Measurements from ENCODE around the gene LSAMP. TPM values are rescaled to one million over a fixed set of nuclear protein-coding genes. Genes with fewer than 3 reads are reported as not detected.

LSAMP gene
- polyA plus RNA-seq, 1 experiment: 2.7 TPM

DNA sequence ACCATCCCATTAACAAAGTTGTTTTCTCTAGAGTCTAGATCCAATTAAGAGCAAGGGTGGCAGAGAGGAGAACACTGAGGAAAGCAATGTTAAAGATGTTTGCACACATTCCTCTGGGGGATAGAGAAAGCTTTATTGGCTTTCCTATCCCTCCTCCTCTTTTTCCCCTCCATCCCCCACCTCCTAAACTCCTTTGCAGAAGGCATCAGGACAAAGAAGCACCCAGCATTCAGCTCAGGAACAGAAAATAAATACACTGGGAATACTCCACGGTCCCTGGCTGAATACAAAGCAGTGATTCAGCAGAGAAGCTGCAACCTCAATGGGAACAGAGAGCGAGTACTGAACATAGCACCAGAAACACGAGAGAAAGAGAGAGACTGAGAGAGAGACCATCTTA, 21.9 kb downstream of the LSAMP start:
- CTCF ChIA-PET: no interaction called here
- no peak for DNase-seq (ENCODE audit: low read depth)

DNA sequence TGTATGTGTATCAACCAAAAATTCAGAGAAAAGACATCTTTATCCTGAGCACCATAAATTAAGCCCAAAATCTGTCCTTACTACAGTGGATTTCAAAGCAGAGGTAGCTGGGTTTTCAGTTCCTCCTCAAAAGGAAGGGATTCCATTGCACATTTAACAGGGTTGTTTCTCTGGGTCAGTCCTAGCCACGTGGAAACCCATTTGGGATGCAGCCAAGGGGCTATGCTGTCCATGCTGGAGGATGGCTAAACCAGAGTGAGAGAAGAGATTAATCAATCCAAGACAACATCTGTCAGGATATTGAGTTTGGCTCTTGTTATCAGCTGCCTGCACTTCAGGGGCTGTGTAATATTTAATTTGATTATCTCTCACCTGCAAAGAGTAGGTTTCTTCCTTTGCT, 28.1 kb downstream of the LSAMP start:
- no peak overlapping the region for H3K4me3 ChIP-seq (ENCODE audit: low read depth, low read length)
- H3K27me3 ChIP-seq (ENCODE audit: control insufficient read depth, insufficient read depth, low read length): no peaks in the 10 kb centered on the region
- TF ChIP-seq, protein P1, sequence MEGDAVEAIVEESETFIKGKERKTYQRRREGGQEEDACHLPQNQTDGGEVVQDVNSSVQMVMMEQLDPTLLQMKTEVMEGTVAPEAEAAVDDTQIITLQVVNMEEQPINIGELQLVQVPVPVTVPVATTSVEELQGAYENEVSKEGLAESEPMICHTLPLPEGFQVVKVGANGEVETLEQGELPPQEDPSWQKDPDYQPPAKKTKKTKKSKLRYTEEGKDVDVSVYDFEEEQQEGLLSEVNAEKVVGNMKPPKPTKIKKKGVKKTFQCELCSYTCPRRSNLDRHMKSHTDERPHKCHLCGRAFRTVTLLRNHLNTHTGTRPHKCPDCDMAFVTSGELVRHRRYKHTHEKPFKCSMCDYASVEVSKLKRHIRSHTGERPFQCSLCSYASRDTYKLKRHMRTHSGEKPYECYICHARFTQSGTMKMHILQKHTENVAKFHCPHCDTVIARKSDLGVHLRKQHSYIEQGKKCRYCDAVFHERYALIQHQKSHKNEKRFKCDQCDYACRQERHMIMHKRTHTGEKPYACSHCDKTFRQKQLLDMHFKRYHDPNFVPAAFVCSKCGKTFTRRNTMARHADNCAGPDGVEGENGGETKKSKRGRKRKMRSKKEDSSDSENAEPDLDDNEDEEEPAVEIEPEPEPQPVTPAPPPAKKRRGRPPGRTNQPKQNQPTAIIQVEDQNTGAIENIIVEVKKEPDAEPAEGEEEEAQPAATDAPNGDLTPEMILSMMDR (IDR thresholded peaks at IDR 0.05; ENCODE audit: insufficient read depth, low read depth, low read length): no peak
- ChIA-PET CTCF (no interaction called here), POLR2A (no interaction called here)
- no peaks in the 10 kb centered on the region for H3K36me3 ChIP-seq (ENCODE audit: control insufficient read depth, insufficient read depth, low read length)
- DNase-seq (ENCODE audit: low read depth): no peak

More for the DNA sequence above, 21.9 kb downstream of the LSAMP start:
- no peak overlapping the region for H3K4me3 ChIP-seq (ENCODE audit: low read depth, low read length)
- H3K27me3 ChIP-seq (ENCODE audit: control insufficient read depth, insufficient read depth, low read length): no peaks in the 10 kb centered on the region
- TF ChIP-seq, protein P1 (IDR thresholded peaks at IDR 0.05; ENCODE audit: insufficient read depth, low read depth, low read length): no peak
- POLR2A ChIA-PET: no interaction called here
- H3K36me3 ChIP-seq (ENCODE audit: control insufficient read depth, insufficient read depth, low read length): no peaks in the 10 kb centered on the region

DNA sequence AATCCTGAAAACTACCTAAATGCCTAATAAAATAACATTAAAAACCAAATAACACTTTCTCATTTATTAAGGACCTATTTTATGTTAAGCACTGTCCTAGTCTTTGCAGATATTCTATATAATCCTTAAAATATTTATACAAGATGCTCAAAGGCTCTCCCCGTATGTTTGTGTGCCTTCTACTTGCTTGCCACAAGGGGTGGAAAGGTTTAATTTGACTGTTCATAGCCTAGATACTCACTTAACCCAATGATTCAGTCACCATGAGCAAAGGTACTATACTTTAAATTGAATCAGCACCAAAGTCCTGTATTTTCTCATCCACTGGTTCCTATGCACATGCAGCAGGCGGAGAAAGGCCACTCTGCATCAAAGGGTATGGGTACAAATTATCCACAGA, 32.0 kb downstream of the LSAMP start:
- no peaks in the 10 kb centered on the region for H3K27me3 ChIP-seq (ENCODE audit: control insufficient read depth, insufficient read depth, low read length)
- no peaks in the 10 kb centered on the region for H3K36me3 ChIP-seq (ENCODE audit: control insufficient read depth, insufficient read depth, low read length)
- no peak for DNase-seq (ENCODE audit: low read depth)
- POLR2A ChIA-PET: no interaction called here
- CTCF ChIA-PET: no interaction called here
- TF ChIP-seq, protein P1 (IDR thresholded peaks at IDR 0.05; ENCODE audit: insufficient read depth, low read depth, low read length): no peak
- no peak overlapping the region for H3K4me3 ChIP-seq (ENCODE audit: low read depth, low read length)

DNA sequence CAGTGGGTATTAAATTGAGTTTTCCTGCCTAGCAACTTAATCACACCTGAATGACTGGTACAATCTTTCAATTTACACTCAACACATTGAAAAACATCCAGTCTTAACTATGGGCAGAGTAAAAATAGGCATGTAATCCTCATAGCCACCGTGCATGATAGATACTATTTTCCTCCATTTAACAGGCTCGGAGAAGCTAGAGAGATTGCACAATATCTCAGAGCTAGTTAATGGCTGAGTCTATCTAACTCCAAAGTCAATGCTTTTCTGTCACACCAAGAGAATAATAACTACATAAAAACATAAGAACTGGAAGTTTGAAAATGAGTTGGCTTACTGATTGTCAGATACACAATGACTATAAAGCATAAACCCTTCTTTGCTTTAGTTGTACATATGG, 36.8 kb downstream of the LSAMP start:
- H3K4me3 ChIP-seq (ENCODE audit: low read depth, low read length): no peak overlapping the region
- TF ChIP-seq, protein P1 (IDR thresholded peaks at IDR 0.05; ENCODE audit: insufficient read depth, low read depth, low read length): no peak
- ChIA-PET POLR2A (no interaction called here), CTCF (no interaction called here)
- no peaks in the 10 kb centered on the region for H3K36me3 ChIP-seq (ENCODE audit: control insufficient read depth, insufficient read depth, low read length)
- DNase-seq (ENCODE audit: low read depth): no peak
- no peaks in the 10 kb centered on the region for H3K27me3 ChIP-seq (ENCODE audit: control insufficient read depth, insufficient read depth, low read length)

DNA sequence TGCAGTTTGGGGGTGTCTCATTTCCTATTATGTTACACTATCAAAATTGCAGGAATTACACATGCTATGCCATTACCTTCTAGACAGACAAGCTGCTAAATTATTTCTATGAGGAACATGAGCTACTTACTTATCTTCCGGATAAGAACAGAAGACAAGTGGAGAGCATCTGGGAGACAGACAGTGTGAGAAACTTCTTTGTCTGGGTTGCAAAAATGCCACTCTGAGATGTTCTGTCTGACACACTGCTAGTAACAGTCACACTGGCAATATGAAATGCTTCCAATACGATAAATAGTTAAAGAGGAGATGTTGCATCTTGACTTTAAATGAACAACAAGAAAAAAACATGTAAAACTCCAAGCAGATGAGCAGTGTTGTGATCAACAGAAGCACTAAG, 40.1 kb downstream of the LSAMP start:
- ChIA-PET CTCF (no interaction called here), POLR2A (no interaction called here)
- TF ChIP-seq, protein P1 (IDR thresholded peaks at IDR 0.05; ENCODE audit: insufficient read depth, low read depth, low read length): no peak

More for the DNA sequence above, 40.1 kb downstream of the LSAMP start:
- Histone ChIP-seq H3K36me3 (ENCODE audit: control insufficient read depth, insufficient read depth, low read length) (no peaks in the 10 kb centered on the region), H3K27me3 (ENCODE audit: control insufficient read depth, insufficient read depth, low read length) (no peaks in the 10 kb centered on the region), H3K4me3 (ENCODE audit: low read depth, low read length) (no peak overlapping the region)
- no peak for DNase-seq (ENCODE audit: low read depth)
